Endothelial cell (in vitro differentiated cells): ENCODE measurements around the gene TATDN2. TPM values are rescaled to one million over a fixed set of nuclear protein-coding genes. Genes with fewer than 3 reads are reported as not detected.

Experiments used
- DNase-seq: peaks from one replicate; pipeline ENCODE4 v3.0.0; 2021; ENCODE audit warnings: low spot score
- H3K27ac Mint-ChIP-seq: one replicate; pipeline ENCODE4 v1.8.0; 2021; ENCODE audit warnings: mixed read lengths, inconsistent platforms; ENCODE audit not compliant: unreplicated experiment
- H3K27me3 Mint-ChIP-seq: one replicate; pipeline ENCODE4 v1.8.0; 2021; ENCODE audit warnings: mild to moderate bottlenecking, moderate library complexity, mixed read lengths, inconsistent platforms; ENCODE audit not compliant: unreplicated experiment
- H3K36me3 Mint-ChIP-seq: one replicate; pipeline ENCODE4 v1.8.0; 2021; ENCODE audit warnings: mild to moderate bottlenecking, low read depth, mixed read lengths, inconsistent platforms; ENCODE audit not compliant: unreplicated experiment
- H3K4me1 Mint-ChIP-seq: one replicate; pipeline ENCODE4 v1.8.0; 2021; ENCODE audit warnings: mild to moderate bottlenecking, mixed read lengths, inconsistent platforms; ENCODE audit not compliant: unreplicated experiment
- H3K4me3 Mint-ChIP-seq: one replicate; pipeline ENCODE4 v1.8.0; 2021; ENCODE audit warnings: mild to moderate bottlenecking, mixed read lengths, inconsistent platforms; ENCODE audit not compliant: unreplicated experiment
- H3K9me3 Mint-ChIP-seq: one replicate; pipeline ENCODE4 v1.8.0; 2021; ENCODE audit warnings: mixed read lengths, inconsistent platforms; ENCODE audit not compliant: unreplicated experiment
- CTCF ChIP-seq: fragments of 200-600 bp; sonication (generic); IDR thresholded peaks from one replicate; pipeline ENCODE4 v1.5.0; 2021; ENCODE audit warnings: antibody characterized with exemption; ENCODE audit not compliant: unreplicated experiment
- total RNA-seq: library from RNA; stranded (reverse); fragmentation: NEBNext Ultra II Directional; extraction: Animal tissue kit (Norgen Biotek cat#: 25700); gene quantifications from one replicate; pipeline ENCODE4 v1.2.1, GENCODE V29; 2021; ENCODE audit not compliant: unreplicated experiment

TATDN2 gene
- total RNA-seq, 1 donor from 2014 or later, result 41.2 TPM

- TF ChIP-seq CTCF, result no peak
- H3K27ac Mint-ChIP-seq, result peak overlapping the region; percentile 33
- H3K9me3 Mint-ChIP-seq, result no peaks in the 10 kb centered on the region
- H3K4me3 Mint-ChIP-seq, result peak overlapping the region; percentile 99
- DNase-seq, result no peak
- peaks cover 44% of the 10 kb centered on the region for H3K36me3 Mint-ChIP-seq
- H3K4me1 Mint-ChIP-seq, result peaks cover 65% of the 10 kb centered on the region
- H3K27me3 Mint-ChIP-seq, result peaks cover 7% of the 10 kb centered on the region
Measured at GRCh38 chr3:10319251-10319650, 71.0 kb downstream of the TATDN2 start.

GRCh38 chr3:10319804-10320203, 71.5 kb downstream of the TATDN2 start:
- peaks cover 11% of the 10 kb centered on the region for H3K27me3 Mint-ChIP-seq
- no peak for DNase-seq
- H3K4me3 Mint-ChIP-seq, result peak overlapping the region; percentile 99
- H3K4me1 Mint-ChIP-seq, result peaks cover 66% of the 10 kb centered on the region
- H3K36me3 Mint-ChIP-seq, result peaks cover 38% of the 10 kb centered on the region
- no peaks in the 10 kb centered on the region for H3K9me3 Mint-ChIP-seq
- peak overlapping the region; percentile 95 for H3K27ac Mint-ChIP-seq
- TF ChIP-seq CTCF, result no peak

GRCh38 chr3:10320320-10320677, 72.0 kb downstream of the TATDN2 start:
- DNase-seq, result no peak
- Mint-ChIP-seq H3K4me3 (peak overlapping the region; percentile 99), H3K27me3 (peaks cover 12% of the 10 kb centered on the region), H3K4me1 (peaks cover 68% of the 10 kb centered on the region), H3K27ac (peak overlapping the region; percentile 95), H3K9me3 (no peaks in the 10 kb centered on the region), H3K36me3 (peaks cover 35% of the 10 kb centered on the region)
- TF ChIP-seq CTCF, result no peak

DNA sequence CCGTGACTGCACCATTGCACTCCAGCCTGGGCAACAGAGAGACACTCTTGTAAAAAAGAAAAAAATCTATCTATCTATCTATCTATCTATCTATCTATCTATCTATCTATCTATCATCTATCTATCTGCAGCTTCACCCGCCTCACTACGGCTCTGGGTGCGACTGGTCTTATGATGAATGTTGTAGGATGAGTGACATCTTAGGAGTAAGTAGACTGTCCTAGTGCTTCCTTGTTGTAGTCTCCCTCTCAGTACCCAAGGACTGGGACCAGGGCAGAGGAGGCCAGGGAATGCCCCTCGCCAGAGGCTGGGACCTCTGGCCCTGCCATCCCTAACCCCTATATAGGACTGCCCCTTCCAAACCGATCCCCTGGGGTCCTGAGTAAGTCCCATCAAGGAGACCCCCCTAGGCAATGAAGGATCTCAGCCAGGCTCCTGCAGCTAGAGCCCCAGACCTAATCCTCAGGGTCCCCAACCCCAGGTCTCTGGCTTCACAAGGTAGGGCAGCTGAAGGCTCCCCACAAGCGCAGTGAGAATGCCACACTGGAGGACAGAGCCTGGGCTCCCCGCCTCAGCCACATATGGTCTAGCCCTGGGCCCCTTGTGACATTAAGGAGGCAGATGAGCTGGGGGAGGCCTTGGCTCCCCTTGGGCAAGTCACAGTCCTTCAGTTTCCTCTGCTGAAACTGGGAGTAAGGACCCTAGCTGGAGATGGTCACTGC, 73.5 kb downstream of the TATDN2 start:
- H3K4me1 Mint-ChIP-seq, result peaks cover 61% of the 10 kb centered on the region
- H3K36me3 Mint-ChIP-seq, result peaks cover 26% of the 10 kb centered on the region
- peak overlapping the region; percentile 85 for H3K4me3 Mint-ChIP-seq
- no peak for TF ChIP-seq CTCF
- no peak for DNase-seq
- peaks cover 14% of the 10 kb centered on the region for H3K27me3 Mint-ChIP-seq
- H3K9me3 Mint-ChIP-seq, result no peaks in the 10 kb centered on the region
- peak overlapping the region; percentile 72 for H3K27ac Mint-ChIP-seq

DNA sequence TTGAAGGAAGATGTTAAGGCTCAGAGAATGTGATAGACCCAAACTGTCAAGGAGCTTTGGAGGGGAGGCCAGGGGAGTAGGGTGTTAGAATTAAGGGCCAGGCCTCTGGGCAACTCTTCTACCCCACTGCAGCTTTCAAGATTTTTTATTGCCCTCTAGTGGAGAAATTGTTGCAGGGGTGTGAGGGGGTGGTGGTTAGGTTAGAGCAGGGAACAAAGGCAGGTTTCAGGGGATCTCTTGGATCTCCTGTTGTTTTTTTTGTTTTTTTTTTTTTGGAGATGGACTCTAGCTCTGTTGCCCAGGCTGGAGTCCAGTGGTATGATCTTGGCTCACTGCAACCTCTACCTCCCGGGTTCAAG, 74.1 kb downstream of the TATDN2 start:
- DNase-seq, result no peak
- peak overlapping the region; percentile 72 for H3K27ac Mint-ChIP-seq
- TF ChIP-seq CTCF, result peak; percentile 49

More for the DNA sequence above, 74.1 kb downstream of the TATDN2 start:
- Mint-ChIP-seq H3K9me3 (no peaks in the 10 kb centered on the region), H3K4me3 (no peak overlapping the region), H3K36me3 (peaks cover 23% of the 10 kb centered on the region), H3K4me1 (peaks cover 58% of the 10 kb centered on the region), H3K27me3 (peaks cover 16% of the 10 kb centered on the region)
